ENCODE measurements around the gene TADA1. TPM values are rescaled to one million over a fixed set of nuclear protein-coding genes. Genes with fewer than 3 reads are reported as not detected.
A peak's percentile ranks its signal among the peaks of the same experiment; 100 is the strongest.

The TADA1 gene
- polyA plus RNA-seq, 2 of the 4 experiments (the other 2 are of a cell fraction): 11.4 to 25.6 TPM

DNA sequence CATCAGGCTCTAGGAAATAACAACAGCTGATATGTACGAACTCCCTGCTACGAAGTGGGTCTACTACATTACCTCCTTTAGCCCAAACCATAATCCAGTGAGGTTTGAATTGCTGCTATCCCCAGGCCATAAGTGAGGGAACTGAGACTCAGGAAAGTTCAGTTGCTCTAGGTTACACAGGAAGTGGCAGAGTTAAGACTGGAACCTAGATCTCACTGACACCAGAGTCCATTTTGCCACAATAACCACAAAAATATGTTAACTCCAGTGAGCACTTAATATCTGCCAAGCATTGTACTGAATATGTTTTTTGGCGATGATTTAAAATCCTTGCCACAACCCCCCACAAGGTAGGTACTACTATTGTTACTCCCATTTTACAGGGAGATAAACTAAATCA lies 8.9 kb upstream of the TADA1 start:
- no peak for FAIRE-seq
- POLR2A ChIA-PET: no interaction called here

GRCh38 chr1:166884040-166884642 lies 8.1 kb upstream of the TADA1 start:
- WGBS (ENCODE audit: missing lambda C conversion rate): 43% methylated on average over 36 of the region's 44 CpGs
- Histone ChIP-seq H3K9me3 (no peaks in the 10 kb centered on the region), H3K4me3 (no peak overlapping the region), H3K4me2 (no peak overlapping the region), H3K4me1 (no peaks in the 10 kb centered on the region), H3K27ac (no peak overlapping the region)
- FAIRE-seq (no peak), DNase-seq (ENCODE audit: low read depth in 1 of 2, low spot score in 1 of 2) (peak; percentile 9 to 13), ATAC-seq (peak; percentile 66 to 92; a peak in 4 of 6 replicates)
- ChIA-PET POLR2A (no interaction called here), CTCF (interaction anchor here (1.1 to 8.6 kb wide), 5 partner anchors 10 to 175 kb away, joined by 3 to 48 read pairs (median 5); no protein-coding TSS in a partner anchor)
- TF ChIP-seq, protein P1, sequence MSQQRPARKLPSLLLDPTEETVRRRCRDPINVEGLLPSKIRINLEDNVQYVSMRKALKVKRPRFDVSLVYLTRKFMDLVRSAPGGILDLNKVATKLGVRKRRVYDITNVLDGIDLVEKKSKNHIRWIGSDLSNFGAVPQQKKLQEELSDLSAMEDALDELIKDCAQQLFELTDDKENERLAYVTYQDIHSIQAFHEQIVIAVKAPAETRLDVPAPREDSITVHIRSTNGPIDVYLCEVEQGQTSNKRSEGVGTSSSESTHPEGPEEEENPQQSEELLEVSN (IDR thresholded peaks at IDR 0.05; ENCODE audit: borderline replicate concordance, low read depth): no peak
- TF ChIP-seq HOXB5 (CRISPR knock-in tag; IDR thresholded peaks at IDR 0.05) (no peak), MAZ (IDR thresholded peaks at IDR 0.05; ENCODE audit: borderline replicate concordance, low read depth, low read length) (no peak), NPAS2 (CRISPR knock-in tag; IDR thresholded peaks at IDR 0.05; ENCODE audit: borderline replicate concordance) (no peak), ZFP36 (IDR thresholded peaks at IDR 0.05; ENCODE audit: borderline replicate concordance, partially characterized antibody) (no peak), CEBPB (IDR thresholded peaks at IDR 0.05) (no peak), SMC3 (IDR thresholded peaks at IDR 0.05) (no peak), KDM5A (IDR thresholded peaks at IDR 0.05) (no peak), HMGXB4 (CRISPR knock-in tag; IDR thresholded peaks at IDR 0.05; ENCODE audit: borderline replicate concordance) (no peak), TP53 (CRISPR knock-in tag; IDR thresholded peaks at IDR 0.05) (no peak), RAD21 (conservative IDR thresholded peaks at IDR 0.05 in 1 of 2, IDR thresholded peaks at IDR 0.05 in 1 of 2) (peak; percentile 27 to 37; a peak in 3 of 5 replicates)
- TF ChIP-seq, protein P2, sequence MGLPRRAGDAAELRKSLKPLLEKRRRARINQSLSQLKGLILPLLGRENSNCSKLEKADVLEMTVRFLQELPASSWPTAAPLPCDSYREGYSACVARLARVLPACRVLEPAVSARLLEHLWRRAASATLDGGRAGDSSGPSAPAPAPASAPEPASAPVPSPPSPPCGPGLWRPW (IDR thresholded peaks at IDR 0.05): no peak
- TF ChIP-seq, protein P3, sequence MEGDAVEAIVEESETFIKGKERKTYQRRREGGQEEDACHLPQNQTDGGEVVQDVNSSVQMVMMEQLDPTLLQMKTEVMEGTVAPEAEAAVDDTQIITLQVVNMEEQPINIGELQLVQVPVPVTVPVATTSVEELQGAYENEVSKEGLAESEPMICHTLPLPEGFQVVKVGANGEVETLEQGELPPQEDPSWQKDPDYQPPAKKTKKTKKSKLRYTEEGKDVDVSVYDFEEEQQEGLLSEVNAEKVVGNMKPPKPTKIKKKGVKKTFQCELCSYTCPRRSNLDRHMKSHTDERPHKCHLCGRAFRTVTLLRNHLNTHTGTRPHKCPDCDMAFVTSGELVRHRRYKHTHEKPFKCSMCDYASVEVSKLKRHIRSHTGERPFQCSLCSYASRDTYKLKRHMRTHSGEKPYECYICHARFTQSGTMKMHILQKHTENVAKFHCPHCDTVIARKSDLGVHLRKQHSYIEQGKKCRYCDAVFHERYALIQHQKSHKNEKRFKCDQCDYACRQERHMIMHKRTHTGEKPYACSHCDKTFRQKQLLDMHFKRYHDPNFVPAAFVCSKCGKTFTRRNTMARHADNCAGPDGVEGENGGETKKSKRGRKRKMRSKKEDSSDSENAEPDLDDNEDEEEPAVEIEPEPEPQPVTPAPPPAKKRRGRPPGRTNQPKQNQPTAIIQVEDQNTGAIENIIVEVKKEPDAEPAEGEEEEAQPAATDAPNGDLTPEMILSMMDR (IDR thresholded peaks at IDR 0.05): peak; percentile 18; the same call in 1 of the 3 replicates

More for the DNA sequence above, 8.9 kb upstream of the TADA1 start:
- Histone ChIP-seq H3K4me3 (no peak overlapping the region), H3K9me3 (no peaks in the 10 kb centered on the region), H3K4me2 (no peak overlapping the region), H3K27ac (no peak overlapping the region), H3K4me1 (no peaks in the 10 kb centered on the region)
- ATAC-seq (no peak), DNase-seq (ENCODE audit: low read depth in 1 of 2, low spot score in 1 of 2) (no peak)
- TF ChIP-seq NR3C1 (IDR thresholded peaks at IDR 0.05) (no peak), JUN (IDR thresholded peaks at IDR 0.05) (no peak), ZSCAN20 (CRISPR knock-in tag; IDR thresholded peaks at IDR 0.05) (no peak), EHMT2 (IDR thresholded peaks at IDR 0.05; ENCODE audit: low read depth) (no peak), FOXS1 (CRISPR knock-in tag; IDR thresholded peaks at IDR 0.05) (no peak), HOXB5 (CRISPR knock-in tag; IDR thresholded peaks at IDR 0.05) (no peak), PHF8 (IDR thresholded peaks at IDR 0.05; ENCODE audit: borderline replicate concordance, low read depth) (no peak), CBX8 (IDR thresholded peaks at IDR 0.05) (no peak), MAZ (IDR thresholded peaks at IDR 0.05; ENCODE audit: borderline replicate concordance, low read depth, low read length) (no peak), ZFP36 (IDR thresholded peaks at IDR 0.05; ENCODE audit: borderline replicate concordance, partially characterized antibody) (no peak)
- TF ChIP-seq, protein P2 (IDR thresholded peaks at IDR 0.05): no peak
- TF ChIP-seq, protein P4, sequence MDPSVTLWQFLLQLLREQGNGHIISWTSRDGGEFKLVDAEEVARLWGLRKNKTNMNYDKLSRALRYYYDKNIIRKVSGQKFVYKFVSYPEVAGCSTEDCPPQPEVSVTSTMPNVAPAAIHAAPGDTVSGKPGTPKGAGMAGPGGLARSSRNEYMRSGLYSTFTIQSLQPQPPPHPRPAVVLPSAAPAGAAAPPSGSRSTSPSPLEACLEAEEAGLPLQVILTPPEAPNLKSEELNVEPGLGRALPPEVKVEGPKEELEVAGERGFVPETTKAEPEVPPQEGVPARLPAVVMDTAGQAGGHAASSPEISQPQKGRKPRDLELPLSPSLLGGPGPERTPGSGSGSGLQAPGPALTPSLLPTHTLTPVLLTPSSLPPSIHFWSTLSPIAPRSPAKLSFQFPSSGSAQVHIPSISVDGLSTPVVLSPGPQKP (IDR thresholded peaks at IDR 0.05; ENCODE audit: low read depth, low read length): no peak
- CTCF ChIA-PET: interaction anchor here (3.9 to 8.6 kb wide), 2 partner anchors 25 to 174 kb away, joined by 17 to 48 read pairs; no protein-coding TSS in a partner anchor
- WGBS (ENCODE audit: missing lambda C conversion rate): 82% methylated on average over 3 of the region's 3 CpGs
